NCI-H1048 (cell line): Measurements from ENCODE around the gene BACE1.
"Not testable (repeated sequence)": the region's sequence is repeated elsewhere in the genome, so short reads cannot be mapped to it uniquely, and the experiment has no call there.

Source experiments
- DNase-seq: peaks from one replicate; lab custom pipeline; 2025; lab: John Stamatoyannopoulos, UW

Gene BACE1

DNA sequence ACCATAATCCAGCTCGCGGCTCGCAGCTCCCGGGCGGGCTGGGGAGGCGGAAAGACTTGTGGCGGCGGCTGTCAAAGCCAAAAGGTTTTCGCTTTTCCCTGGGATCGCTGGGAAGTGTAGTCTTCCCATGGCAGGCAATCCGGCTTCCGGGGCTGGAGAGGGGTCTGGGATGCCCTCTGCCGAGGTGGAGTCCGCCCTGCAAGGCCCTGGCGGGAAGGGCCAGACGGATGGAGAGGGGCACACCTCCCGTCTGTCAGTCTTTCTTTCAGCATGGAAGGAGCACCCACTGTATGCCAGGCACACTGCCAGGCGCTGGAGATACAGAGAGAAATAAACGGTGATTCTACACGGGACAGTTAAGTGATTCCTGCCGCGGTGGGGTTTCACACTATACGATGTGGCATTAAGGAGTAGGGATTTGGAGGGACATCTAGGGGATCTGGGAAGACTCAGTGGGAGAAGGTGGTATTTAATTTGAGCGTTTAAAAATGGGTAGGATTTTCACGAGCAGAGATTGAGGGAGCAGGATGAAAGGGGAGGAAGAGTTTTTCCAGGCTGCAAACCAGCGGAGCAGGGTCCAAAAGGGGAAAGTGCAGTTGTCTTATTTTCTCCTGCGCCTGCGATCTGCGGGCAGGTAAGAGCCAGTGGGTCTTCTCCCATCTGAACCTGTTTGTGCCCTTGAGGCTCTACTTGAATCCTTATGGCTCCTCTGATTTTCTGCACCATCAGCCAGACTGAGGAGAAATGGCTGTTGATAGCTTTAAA, at the start of gene BACE1:
TSS of gene BACE1 (minus strand) at position 60 of the 765 bp plus-strand sequence. CDS start 461 bp downstream, outside the sequence.
- DNase-seq = peak; percentile 62

DNA sequence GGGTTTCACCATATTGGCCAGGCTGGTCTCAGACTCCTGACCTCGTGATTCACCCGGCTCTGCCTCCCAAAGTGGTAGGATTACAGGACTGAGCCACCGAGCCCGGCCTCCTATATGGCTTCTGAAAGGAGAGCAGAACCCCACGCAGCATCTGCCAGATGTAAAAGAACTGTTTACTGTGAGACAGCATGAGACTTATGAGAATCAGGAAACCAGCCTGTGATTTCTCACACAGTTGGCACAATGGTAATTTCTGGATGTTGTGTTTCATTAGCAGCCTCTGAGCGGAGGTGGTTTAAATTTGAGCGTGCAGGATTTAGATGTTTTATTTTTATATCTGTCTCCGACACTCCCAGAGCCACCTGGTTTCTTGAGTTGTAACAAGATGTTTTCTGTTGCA, 45.4 kb upstream of the BACE1 start:
- no peak for DNase-seq

DNA sequence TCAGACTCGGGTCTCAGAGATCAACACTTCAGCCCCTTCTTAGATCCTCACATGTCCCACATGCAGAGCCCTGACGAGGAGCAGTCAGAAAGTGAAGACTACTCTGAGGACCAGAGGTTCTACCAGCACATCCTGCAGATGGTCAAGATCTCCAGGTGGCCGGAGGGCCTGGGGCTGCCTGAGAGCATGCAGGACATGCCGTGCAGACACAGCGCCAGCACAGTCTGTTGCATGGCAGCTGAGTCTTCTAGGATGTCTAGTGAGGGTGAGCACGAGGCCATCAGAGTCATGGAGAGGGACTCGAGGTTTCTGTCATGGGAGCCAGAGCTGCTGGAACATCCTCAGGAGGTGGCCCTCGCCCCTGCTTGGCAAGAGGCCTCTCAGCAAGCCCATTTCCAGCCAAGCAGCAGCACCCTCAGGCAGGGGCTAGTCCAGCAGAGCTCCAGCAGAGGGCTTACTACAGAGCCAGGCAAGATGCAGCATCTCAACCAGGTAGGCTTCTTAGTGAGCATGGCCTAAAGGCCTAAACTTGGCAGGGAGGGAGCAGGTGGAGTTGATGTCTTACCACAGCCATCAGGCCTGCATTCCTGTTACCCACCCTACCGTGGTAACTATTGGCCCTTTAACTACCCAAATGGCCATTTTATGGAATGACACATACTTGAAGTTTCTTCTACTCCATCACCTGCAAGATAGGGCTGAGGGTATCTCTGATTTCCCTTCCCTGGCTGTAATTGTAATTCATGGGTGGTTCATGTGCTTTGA, 40.3 kb upstream of the BACE1 start:
- DNase-seq = no peak

DNA sequence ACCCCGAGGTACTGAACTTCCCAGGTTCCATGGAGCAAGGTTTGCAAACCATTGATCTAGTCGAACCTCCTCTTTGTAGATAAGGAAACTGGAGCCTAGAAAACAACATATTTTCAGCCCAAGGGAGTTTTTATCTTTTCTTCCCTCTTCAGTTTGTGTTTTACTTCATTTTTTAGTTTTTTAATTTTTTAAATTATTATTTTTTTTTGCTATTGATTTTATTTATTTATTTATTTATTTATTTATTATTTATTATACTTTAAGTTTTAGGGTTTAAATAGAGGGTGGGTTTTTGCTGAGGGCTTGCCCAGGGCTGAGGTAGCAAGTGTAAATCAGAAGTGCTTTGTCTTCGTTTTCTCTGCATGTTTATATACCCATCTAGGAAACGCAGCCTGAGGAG, 38.5 kb upstream of the BACE1 start:
- no peak for DNase-seq

DNA sequence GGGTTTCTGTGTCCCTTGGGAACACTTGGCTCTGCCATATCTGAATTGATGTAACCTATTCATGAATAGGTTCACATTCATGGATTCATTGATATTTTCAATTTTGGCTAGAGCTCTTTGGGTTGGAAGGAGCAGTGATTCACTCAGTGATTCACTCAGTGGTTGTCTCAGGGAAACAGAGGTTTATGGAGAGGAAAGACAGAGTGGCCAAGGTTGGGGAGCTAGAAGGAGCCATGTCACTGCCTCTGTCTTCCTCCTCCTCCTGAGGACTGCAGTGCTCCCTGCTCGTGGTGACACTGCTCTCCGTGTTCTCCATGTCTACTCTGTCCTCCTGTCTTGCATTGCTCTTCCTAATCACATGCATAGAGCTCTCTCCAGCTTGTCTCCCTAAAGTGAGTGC, 29.0 kb upstream of the BACE1 start:
- DNase-seq = no peak

DNA sequence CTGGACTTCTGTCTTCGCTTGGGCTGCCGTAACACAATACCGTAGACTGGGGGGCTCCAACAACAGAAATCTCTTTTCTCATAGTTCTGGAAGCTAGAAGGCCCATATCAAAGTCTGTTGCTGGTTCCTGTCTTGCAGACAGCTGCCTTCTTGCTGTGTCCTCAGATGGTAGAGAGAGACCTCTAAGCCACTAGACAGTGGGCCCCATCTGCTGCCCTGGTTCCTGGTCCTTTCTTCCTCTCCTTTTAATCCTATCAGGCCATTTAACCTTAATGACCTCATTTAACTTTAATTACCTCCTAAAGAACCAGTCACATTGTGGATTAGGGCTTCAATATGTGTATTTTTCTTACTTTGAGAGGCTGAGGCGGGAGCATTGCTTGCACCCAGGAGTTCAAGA, 21.0 kb upstream of the BACE1 start:
- no peak for DNase-seq

DNA sequence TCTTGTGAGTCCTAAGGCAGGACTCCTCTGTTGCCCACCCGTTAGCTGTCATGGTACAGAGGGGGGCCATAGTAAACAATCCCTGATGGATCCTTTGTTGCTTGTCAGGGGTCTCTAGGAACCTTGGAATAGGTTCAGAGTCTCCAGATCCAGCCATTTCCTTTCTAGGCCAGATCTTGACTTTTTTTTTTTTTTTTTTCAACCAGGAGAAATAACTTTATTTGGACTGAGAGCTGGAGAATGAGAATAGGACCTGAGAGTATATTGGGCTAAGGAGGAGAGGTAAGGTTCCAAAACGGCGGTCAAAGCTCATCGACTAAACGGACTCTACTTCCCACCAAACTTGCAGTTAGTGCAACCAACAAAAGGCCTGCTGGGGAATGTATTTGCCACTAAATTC, 19.3 kb upstream of the BACE1 start:
- no peak for DNase-seq

DNA sequence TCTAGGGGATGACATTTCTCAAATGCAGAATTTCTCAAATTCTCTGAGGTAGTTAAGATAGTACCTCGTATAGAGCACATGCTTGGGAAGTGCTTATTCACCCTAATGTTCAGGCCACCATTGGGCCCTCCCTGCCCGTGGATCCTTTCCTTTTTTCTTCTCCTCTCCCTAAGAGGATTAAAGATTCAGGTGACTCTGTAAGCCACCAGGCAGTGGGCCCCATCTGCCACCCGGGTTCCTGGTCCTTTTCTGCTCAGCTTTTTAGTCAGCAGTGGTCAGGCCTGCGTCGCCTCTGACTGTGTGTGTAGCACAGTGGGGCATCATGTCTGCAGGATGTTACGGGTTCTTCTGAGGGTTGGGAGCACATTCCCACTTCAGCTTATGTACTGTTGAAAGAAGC, 18.8 kb upstream of the BACE1 start:
- DNase-seq = no peak

DNA sequence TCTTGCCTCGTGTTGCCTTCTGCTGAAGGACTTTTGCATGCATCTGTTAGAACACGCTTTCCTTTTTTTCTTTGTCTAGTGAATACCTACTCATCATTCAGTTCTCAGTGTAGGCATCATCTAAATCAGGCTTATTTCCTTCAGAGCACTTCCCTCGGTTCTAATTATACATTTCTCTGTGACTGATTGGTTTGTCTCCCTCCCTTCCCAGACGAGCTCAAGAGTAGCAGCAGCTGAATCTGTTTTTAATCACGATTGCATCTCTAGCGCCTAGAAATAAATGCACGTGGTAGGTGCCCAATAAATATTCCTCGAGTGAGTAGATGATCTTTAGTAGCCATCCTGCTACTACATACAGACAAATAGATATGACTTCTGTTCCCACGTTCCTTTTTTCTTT, 17.9 kb upstream of the BACE1 start:
- DNase-seq = no peak

DNA sequence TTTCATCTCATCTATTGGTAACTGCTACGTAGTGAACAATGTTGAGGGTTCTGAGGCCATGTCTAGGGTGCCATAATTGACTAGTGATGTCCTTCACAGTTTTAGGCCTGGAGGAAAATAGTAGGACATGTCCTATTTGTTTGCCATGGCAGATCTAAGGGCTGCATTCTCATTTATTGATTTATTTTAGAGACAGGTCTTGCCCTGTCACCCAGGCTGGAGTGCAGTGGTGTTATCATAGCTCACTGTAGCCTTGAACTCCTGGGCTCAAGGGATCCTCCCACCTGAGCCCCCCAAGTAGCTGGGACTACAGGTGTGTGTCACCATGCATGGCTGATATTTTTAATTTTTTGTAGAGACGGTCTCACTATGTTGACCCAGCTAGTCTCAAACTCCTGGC, 16.8 kb upstream of the BACE1 start:
- DNase-seq = no peak

DNA sequence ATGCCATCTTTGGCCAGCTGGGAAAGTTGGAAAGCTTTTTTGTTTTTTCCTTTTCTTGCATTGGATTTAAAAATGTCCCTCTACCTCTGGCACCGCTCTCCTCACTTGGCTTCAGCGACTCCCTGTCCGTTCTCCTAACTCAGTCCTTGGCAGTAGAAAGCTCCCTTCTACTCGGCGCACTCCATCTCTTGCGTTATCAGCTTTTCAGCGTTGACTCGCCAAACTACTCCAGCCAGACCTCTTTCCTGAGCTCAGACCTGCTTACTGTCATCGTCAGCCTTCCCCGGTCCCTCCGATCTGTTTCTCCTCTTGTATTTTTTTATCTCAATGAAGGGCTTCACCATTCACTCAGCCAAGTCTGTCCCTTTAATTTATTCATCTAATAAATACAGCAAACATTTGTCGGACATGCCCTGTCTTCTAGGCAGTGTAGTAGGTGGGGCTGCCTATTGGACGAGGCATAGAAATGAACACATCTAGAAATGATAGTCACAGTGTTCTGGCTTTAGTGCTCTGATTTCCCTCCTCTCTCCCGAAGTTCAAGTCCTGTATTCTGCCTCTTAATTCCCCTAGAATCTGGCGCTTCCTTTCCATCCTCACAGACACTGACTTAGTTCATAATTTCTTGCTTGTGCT, 12.4 kb upstream of the BACE1 start:
- no peak for DNase-seq

DNA sequence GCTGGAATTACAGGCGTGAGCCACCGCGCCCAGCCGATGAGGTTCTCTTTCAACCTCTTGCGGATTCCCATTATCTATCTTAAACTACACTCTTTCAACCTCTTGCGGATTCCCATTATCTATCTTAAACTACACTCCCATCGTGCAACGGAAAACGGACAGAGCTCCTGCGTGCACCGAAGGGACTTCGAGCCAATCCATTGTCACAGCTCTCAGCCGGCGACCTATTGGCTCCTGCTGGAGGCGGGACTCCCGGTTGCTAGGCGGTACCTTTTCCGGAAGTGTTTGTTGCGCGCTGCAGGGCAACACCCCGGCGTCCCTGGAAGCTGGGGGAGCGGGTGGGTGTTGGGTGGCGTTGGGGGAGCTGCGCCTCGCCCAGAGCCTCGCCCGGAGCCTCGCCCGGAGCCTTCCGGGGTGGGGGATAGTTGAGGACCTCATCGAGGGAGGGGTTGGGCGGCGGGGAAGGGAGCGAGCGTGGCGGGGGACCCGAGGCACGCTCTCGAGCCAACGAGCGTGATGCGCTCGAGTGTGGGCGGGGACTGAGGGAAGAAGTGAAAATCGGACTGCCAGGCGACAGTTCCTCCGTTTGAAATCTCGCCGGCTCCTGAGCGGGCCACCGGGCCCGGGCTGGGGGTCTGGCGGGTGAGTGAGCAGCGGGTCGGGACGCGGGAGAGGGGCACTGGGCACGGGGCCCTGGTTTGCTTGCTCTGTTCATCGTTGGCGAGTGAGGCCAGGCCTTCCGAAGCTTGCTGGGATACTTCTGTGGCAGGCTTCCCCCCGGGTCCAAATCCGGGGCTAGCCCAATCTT, 11.7 kb upstream of the BACE1 start, which contains the start of gene CEP164:
TSS of gene CEP164 (plus strand) at position 288 of the 808 bp plus-strand sequence. CDS start 10,733 bp downstream, outside the sequence.
- peak; percentile 89 for DNase-seq

DNA sequence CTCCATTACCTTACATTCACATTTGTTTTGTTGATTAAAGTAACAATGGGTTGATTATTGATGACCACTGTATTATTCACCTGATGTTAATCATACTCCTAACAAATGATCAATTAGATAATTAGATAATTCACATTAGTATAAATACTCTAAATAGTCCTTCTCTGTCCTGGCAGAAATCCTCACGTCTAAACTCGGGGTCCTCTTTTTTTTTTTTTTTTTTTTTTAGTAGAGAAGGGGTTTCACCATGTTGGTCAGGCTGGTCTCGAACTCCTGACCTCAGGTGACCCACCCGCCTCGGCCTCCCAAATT, 11.2 kb upstream of the BACE1 start:
- not testable (repeated sequence) for DNase-seq

DNA sequence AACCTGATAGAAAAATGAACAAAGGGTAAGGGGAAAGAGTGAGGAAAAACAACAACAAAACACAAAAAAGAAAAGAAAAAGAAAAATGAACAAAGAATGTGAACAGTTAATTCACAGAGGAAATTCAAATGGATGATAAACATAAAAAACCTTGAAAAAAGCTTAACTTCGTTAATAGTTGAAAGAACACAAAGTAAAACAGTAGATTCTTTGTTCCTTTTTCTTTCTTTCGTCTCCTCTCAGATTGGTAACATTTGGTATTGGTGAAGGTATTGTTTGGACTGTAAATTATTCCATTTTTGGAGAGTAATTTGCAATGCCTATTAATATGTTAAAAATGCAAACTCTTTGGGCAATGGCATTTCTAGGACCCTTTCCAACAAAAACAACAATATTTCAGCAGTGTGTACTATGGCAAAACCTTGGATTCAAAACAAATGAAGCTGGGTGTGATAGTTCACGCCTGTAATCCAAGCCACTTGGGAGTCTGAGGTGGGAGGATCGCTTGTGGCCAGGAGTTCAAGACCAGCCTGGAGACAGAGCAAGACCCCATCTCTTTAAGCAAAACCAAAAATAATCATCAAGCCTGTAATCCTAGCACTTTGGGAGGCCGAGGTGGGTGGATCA, 3.3 kb upstream of the BACE1 start:
- no peak for DNase-seq

DNA sequence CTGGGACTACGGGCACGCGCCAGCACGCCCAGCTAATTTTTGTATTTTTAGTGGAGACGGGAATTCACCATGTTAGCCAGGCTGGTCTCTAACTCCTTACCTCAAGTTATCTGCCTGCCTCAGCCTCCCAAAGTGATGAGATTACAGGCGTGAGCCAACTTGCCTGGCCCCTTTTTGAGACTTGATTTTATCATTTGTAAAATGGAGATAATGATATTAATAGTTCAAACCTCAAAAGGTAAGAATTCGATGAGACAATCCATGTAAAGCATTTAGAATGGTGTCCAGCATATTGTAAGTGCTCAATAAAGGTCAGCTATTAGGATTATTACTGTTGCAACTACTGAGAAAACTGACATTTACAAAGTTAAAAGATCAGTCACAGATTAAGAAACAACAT, 2.7 kb upstream of the BACE1 start:
- no peak for DNase-seq

DNA sequence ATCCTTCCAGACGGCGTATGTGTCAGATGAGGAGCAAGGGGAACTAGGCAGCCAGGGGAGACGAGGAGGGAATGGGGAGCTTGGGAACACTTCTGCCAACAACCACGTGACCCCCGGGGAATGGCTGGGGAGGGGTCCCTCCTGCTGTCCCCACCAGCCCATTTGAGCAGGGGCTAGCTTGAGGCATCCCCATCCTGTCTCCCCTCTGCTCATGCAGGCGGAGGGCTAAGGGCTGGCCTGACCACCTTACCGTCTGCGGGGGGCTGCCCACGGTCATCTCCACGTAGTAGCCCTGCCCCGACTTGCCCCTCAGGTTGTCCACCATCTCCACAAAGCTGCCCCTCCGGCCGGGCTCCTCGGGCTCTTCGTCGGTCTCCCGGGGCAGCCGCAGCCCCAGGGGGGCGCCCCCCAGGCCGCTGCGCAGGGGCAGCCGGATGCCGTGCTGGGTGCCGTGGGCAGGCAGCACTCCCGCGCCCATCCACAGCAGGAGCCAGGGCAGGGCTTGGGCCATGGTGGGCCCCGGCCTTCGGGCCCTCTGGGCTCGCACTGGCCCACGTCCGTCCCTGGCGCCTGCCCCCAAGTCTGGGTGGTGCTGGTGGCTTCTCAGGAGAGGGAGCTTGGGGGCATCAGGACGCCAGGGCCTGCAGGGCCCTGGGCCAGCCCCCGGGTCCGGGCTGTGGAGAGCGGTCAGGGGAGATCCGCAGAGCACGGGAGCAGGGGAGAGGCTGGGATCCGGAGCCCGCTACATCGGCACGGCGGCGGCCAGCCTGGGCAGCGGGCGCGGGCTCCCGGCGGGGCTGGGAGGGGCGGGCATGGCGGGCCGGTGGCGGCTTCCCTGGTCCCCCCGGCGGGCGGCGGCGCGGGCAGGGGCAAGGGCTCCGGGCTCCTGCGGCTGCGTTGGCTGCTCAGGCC, 515 bp downstream of the BACE1 start:
- no peak for DNase-seq

DNA sequence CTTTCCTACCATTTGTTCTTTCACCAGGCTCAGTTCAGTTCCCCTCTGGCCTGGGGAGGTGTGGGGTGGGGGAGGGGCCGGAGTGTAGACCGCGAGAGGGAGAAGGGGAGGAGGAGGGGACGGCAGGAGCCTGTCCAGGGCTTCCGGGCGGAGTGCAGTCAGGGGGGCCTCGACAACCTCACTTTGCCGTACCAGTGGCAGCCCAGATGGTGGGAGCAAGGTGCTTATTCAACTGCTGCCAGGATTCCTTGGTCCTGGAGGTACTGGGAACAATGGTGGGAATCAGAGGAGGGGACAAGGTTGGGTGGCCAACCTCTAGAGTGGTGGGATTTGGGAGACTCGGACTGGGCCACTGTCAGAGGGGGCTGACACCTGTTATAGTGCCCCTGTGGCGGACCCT, 1.2 kb downstream of the BACE1 start:
- no peak for DNase-seq

DNA sequence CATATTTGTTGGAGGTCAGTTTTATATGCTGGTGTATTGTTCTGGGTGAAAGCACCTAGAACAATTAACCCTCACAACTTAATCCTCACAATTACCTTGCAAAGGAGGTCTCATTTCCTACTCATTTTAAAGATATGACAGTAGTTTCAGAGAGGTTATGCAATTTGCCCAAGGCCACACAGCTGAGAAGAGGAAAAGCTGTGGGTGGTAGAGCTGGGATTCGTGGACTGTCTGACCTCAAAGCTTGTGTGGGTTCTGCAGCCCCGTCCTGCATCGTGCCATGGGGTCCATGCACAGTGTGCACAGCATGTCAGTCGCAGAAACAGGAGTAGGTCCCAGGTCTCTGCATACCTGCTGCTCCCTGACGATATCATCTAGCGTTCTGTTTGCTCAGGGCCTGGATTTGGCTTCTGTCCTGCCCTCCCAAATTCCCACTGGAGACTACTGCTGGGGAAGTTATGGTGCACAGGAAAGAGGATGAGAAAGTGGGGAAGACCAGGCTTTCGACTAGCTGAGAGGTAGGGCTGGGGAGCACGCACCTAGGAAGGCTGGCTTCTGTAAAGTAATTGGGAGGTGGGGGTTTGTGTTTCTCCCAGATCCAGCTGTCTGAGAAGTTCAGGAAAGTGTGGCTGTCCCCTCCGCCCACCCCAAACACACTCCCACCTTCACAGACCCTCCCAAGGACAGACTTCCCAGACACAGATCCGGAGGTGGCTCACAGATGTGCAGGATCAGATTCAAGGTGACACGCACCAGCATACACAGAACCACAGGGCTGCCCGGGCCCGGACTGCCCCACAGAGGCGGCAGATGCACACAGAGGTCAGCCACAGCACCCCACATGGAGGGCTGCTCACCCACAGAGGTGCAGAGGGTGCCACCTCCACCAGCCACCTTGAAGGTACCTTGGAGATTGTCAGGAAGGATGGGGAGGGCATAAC, 2.0 kb downstream of the BACE1 start:
- no peak for DNase-seq

DNA sequence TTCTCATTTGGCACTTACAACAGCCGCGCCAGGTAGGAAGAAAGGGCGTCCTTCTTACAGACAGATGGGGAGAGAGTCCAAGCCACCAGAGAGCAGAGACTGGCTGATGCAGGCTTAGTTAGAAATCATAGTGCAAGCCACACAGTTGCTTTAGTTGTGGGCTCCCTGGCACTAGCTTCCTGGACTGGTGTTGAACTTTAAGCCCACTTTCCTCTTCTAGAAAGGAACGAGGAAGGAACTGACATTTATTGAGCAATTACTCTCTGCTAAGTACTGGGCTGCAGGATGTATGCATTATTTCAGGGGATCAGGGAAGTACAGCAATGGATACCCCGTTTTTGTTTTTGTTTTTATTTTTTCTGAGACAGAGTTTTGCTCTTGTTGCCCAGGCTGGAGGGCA, 3.0 kb downstream of the BACE1 start:
- no peak for DNase-seq

DNA sequence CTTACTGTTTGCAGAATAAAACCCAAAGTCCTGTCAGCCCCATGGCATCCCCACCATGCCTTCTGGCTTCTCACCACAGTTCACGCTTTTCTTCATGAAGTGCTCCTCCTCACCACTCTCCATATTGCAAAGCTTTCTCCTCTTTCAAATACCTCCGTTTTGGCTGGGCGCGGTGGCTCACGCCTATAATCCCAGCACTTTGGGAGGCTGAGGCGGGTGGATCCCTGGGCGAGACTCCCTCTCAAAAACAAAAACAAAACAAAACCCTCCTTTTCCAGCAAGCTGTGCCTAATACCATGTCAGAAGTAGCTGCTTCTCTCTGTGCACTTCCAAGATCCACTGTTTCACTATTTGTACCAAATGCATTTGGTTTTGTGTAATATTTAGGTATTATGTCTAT, 6.7 kb downstream of the BACE1 start:
- no peak for DNase-seq
